ENCODE data around the gene NAV3.

DNA sequence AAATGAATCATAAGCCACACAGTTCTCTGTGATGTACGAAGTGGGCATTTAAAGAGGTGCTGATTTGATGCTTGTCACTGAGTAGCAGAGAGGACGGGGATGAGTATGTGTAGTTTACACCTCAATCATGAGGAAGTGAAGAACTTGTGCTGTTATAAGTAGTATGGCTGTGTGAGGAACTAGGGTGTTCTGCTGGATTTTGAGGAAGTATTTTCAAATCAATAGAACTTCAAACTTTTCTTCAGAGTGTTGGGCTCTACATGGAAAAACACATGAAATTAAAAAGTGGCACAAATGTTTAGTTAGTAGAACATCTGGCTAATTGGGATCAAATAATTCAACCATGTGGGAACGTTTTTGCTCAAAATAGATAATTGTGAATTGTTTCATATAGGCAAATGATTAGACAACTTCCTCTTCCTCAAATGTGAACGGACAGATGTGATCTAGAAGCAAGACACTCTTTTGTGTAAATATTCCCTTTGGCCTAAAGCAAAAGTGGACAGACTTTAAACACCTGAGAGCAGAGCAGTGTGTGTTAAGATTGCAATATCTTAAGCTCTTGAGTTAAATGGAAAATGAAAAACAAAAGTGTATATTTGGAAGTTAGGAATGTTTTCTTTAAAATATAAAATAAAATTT lies 168.5 kb downstream of the NAV3 start:
- TF ChIP-seq, protein P1, sequence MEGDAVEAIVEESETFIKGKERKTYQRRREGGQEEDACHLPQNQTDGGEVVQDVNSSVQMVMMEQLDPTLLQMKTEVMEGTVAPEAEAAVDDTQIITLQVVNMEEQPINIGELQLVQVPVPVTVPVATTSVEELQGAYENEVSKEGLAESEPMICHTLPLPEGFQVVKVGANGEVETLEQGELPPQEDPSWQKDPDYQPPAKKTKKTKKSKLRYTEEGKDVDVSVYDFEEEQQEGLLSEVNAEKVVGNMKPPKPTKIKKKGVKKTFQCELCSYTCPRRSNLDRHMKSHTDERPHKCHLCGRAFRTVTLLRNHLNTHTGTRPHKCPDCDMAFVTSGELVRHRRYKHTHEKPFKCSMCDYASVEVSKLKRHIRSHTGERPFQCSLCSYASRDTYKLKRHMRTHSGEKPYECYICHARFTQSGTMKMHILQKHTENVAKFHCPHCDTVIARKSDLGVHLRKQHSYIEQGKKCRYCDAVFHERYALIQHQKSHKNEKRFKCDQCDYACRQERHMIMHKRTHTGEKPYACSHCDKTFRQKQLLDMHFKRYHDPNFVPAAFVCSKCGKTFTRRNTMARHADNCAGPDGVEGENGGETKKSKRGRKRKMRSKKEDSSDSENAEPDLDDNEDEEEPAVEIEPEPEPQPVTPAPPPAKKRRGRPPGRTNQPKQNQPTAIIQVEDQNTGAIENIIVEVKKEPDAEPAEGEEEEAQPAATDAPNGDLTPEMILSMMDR (IDR thresholded peaks at IDR 0.05; ENCODE audit: low read length) = no peak
- no peak for TF ChIP-seq EZH2 (optimal IDR thresholded peaks at IDR 0.05; ENCODE audit: low read depth, low read length)
